Astrocyte (in vitro differentiated cells and primary cell): Measurements from ENCODE around the gene MYO1E. TPM values are rescaled to one million over a fixed set of nuclear protein-coding genes. Genes with fewer than 3 reads are reported as not detected.

Experiments used
- DNase-seq: peaks from one replicate; pipeline ENCODE4 v3.0.0-alpha.2; 2010; ENCODE audit warnings: low read depth
- FAIRE-seq: peaks from 2 replicates; lab custom pipeline; 2011; peaks lifted over from hg19 to GRCh38; lab: Jason Lieb, UNC
- H2AFZ ChIP-seq: 2 replicates; pipeline ENCODE4 v1.6.0; 2012; ENCODE audit warnings: low read depth, low read length, inconsistent platforms
- H3K27ac ChIP-seq: 2 replicates; pipeline ENCODE4 v1.5.1; 2011; ENCODE audit warnings: low read depth, low read length, inconsistent platforms
- H3K27me3 ChIP-seq: 2 replicates; pipeline ENCODE4 v1.6.0; 2011; ENCODE audit warnings: low read length, inconsistent platforms; ENCODE audit not compliant: insufficient read depth
- H3K36me3 ChIP-seq: 2 replicates; pipeline ENCODE4 v1.5.1; 2011; ENCODE audit warnings: low read length, inconsistent platforms; ENCODE audit not compliant: insufficient read depth
- H3K4me1 ChIP-seq: 2 replicates; pipeline ENCODE4 v1.5.1; 2011; ENCODE audit warnings: low read length, inconsistent platforms; ENCODE audit not compliant: insufficient read depth
- H3K4me2 ChIP-seq: 2 replicates; pipeline ENCODE4 v1.6.0; 2012; ENCODE audit warnings: low read length, inconsistent platforms
- H3K4me3 ChIP-seq: 2 replicates; pipeline ENCODE4 v1.5.1; 2011; ENCODE audit warnings: low read depth, mild to moderate bottlenecking, low read length, inconsistent platforms; ENCODE audit not compliant: insufficient read depth
- H3K79me2 ChIP-seq: 2 replicates; pipeline ENCODE4 v1.6.0; 2012; ENCODE audit warnings: mild to moderate bottlenecking, low read length, inconsistent platforms; ENCODE audit not compliant: insufficient read depth
- H3K9ac ChIP-seq: 2 replicates; pipeline ENCODE4 v1.6.0; 2012; ENCODE audit warnings: mild to moderate bottlenecking, low read length, inconsistent platforms
- H3K9me3 ChIP-seq: 2 replicates; pipeline ENCODE4 v1.5.1; 2012; ENCODE audit warnings: low read depth, mild to moderate bottlenecking, low read length, inconsistent platforms; ENCODE audit not compliant: insufficient read depth
- H4K20me1 ChIP-seq: 2 replicates; pipeline ENCODE4 v1.6.0; 2012; ENCODE audit warnings: low read length, inconsistent platforms; ENCODE audit not compliant: insufficient read depth
- H3K27ac Mint-ChIP-seq: one replicate; pipeline ENCODE4 v1.8.0; 2021; ENCODE audit warnings: mild to moderate bottlenecking, mixed read lengths; ENCODE audit not compliant: unreplicated experiment
- H3K27me3 Mint-ChIP-seq: one replicate; pipeline ENCODE4 v1.8.0; 2021; ENCODE audit warnings: low read depth, mixed read lengths; ENCODE audit not compliant: unreplicated experiment
- H3K36me3 Mint-ChIP-seq: one replicate; pipeline ENCODE4 v1.8.0; 2021; ENCODE audit warnings: low read depth, mixed read lengths; ENCODE audit not compliant: unreplicated experiment
- H3K4me1 Mint-ChIP-seq: one replicate; pipeline ENCODE4 v1.8.0; 2021; ENCODE audit warnings: low read depth, mixed read lengths; ENCODE audit not compliant: unreplicated experiment
- H3K4me3 Mint-ChIP-seq: one replicate; pipeline ENCODE4 v1.8.0; 2021; ENCODE audit warnings: mild to moderate bottlenecking, moderate library complexity, mixed read lengths; ENCODE audit not compliant: unreplicated experiment
- H3K9me3 Mint-ChIP-seq: one replicate; pipeline ENCODE4 v1.8.0; 2021; ENCODE audit warnings: mild to moderate bottlenecking, mixed read lengths; ENCODE audit not compliant: unreplicated experiment
- EZH2 ChIP-seq: IDR thresholded peaks from 2 replicates; pipeline ENCODE4 v1.6.1; 2012; ENCODE audit warnings: mild to moderate bottlenecking, low read length, inconsistent platforms; ENCODE audit not compliant: insufficient read depth
- total RNA-seq: library from RNA; stranded (reverse); gene quantifications from 2 replicates; pipeline ENCODE4 v1.2.1, GENCODE V29; 2021
- TF ChIP-seq, protein P1 (sequence below): IDR thresholded peaks from 2 replicates; pipeline ENCODE4 v1.5.1; 2011; ENCODE audit warnings: low read depth, mild to moderate bottlenecking, inconsistent platforms, low read length, moderate library complexity; ENCODE audit not compliant: insufficient read depth

The MYO1E gene
- total RNA-seq, 1 donor from 2014 or later, result 227 TPM

DNA sequence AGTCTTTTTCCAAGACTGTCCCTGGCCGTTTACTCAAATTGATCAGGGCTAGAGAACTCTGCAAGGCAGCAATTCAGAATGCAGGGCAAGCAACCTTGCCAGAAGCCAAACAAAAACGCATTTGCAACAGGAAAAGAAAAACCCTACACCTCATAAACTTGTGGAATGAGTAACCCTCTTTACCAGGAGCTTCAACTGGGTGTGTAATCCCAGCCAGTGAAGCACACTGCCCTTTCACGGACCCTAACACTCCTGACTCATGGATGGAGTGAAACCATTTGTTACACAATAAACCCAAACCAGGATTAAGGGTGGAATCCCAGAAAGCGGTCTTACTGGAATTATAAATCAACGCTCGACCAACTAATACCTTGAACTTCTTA is 180.8 kb downstream of the MYO1E start:
- FAIRE-seq (no peak), DNase-seq (peak; percentile 97)
- peaks cover 43% of the 10 kb centered on the region for H3K36me3 ChIP-seq
- H3K79me2 ChIP-seq, result no peaks in the 10 kb centered on the region
- Mint-ChIP-seq H3K36me3 (peaks cover 54% of the 10 kb centered on the region), H3K27me3 (no peaks in the 10 kb centered on the region), H3K9me3 (no peaks in the 10 kb centered on the region), H3K4me3 (no peak overlapping the region), H3K27ac (peak overlapping the region; percentile 87), H3K4me1 (peaks cover 17% of the 10 kb centered on the region)
- peak overlapping the region; percentile 48 for H3K4me3 ChIP-seq
- no peaks in the 10 kb centered on the region for H3K27me3 ChIP-seq
- H3K9me3 ChIP-seq, result no peaks in the 10 kb centered on the region
- peak overlapping the region; percentile 91 for H3K27ac ChIP-seq
- TF ChIP-seq EZH2, result no peak
- TF ChIP-seq, protein P1, sequence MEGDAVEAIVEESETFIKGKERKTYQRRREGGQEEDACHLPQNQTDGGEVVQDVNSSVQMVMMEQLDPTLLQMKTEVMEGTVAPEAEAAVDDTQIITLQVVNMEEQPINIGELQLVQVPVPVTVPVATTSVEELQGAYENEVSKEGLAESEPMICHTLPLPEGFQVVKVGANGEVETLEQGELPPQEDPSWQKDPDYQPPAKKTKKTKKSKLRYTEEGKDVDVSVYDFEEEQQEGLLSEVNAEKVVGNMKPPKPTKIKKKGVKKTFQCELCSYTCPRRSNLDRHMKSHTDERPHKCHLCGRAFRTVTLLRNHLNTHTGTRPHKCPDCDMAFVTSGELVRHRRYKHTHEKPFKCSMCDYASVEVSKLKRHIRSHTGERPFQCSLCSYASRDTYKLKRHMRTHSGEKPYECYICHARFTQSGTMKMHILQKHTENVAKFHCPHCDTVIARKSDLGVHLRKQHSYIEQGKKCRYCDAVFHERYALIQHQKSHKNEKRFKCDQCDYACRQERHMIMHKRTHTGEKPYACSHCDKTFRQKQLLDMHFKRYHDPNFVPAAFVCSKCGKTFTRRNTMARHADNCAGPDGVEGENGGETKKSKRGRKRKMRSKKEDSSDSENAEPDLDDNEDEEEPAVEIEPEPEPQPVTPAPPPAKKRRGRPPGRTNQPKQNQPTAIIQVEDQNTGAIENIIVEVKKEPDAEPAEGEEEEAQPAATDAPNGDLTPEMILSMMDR, result no peak
- peaks cover 23% of the 10 kb centered on the region for H3K4me1 ChIP-seq
- peak overlapping the region; percentile 86 for H3K4me2 ChIP-seq
- no peak overlapping the region for H2AFZ ChIP-seq
- peak overlapping the region; percentile 79 for H3K9ac ChIP-seq
- H4K20me1 ChIP-seq, result peaks cover 3% of the 10 kb centered on the region

DNA sequence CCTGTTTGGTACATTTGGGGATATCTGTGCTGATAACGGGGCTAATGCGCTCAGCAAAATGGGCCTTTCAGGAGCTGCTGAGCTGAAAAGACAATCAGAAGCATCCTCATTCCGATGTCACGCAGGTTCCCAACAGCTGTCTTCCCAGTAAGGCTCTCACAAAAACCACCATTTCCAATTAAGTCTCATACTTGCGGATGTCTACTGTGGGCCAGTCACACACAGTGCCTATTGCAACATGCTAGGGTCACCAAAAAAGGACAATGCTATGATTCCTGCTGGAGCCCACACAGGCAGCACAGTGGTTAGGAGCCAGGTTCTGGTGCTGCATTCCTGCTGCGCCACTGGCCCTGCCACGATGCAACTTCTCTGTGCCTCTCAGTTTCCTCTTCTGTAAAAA is 182.4 kb downstream of the MYO1E start:
- Mint-ChIP-seq H3K4me1 (peaks cover 17% of the 10 kb centered on the region), H3K27me3 (no peaks in the 10 kb centered on the region), H3K36me3 (peaks cover 51% of the 10 kb centered on the region), H3K27ac (peak overlapping the region; percentile 73), H3K9me3 (no peaks in the 10 kb centered on the region), H3K4me3 (no peak overlapping the region)
- peaks cover 23% of the 10 kb centered on the region for H3K4me1 ChIP-seq
- TF ChIP-seq EZH2, result no peak
- TF ChIP-seq, protein P1, result no peak
- H3K27ac ChIP-seq, result no peak overlapping the region
- H3K4me3 ChIP-seq, result no peak overlapping the region
- peaks cover 34% of the 10 kb centered on the region for H3K36me3 ChIP-seq
- no peak overlapping the region for H2AFZ ChIP-seq
- FAIRE-seq, result no peak
- no peaks in the 10 kb centered on the region for H3K79me2 ChIP-seq
- H3K9me3 ChIP-seq, result no peaks in the 10 kb centered on the region
- H3K4me2 ChIP-seq, result no peak overlapping the region
- peak; percentile 33 for DNase-seq
- peaks cover 3% of the 10 kb centered on the region for H4K20me1 ChIP-seq
- H3K9ac ChIP-seq, result no peak overlapping the region
- H3K27me3 ChIP-seq, result no peaks in the 10 kb centered on the region

DNA sequence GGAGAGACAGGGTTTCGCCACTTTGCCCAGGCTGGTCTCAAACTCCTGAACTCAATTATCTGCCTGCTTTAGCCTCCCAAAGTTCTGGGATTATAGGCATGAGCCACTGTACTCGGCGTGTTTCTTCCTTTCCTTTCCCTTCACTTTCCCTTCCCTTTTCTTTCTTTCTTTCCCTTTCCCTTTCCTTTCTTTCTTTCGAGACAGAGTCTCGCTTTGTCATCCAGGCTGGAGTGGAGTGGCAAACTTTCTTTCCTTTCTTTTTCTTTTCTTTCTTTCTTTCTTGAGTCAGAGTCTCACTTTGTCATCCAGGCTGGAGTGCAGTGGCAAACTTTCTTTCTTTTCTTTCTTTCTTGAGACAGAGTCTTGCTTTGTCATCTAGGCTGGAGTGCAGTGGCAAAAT is 183.4 kb downstream of the MYO1E start:
- no peaks in the 10 kb centered on the region for H3K9me3 ChIP-seq
- H3K36me3 ChIP-seq, result peaks cover 27% of the 10 kb centered on the region
- TF ChIP-seq, protein P1, result no peak
- no peak for TF ChIP-seq EZH2
- H3K4me3 ChIP-seq, result no peak overlapping the region
- no peaks in the 10 kb centered on the region for H3K27me3 ChIP-seq
- no peaks in the 10 kb centered on the region for H3K27me3 Mint-ChIP-seq
- H3K79me2 ChIP-seq, result no peaks in the 10 kb centered on the region
- H3K27ac ChIP-seq, result no peak overlapping the region
- no peak overlapping the region for H2AFZ ChIP-seq
- H4K20me1 ChIP-seq, result peaks cover 3% of the 10 kb centered on the region
- DNase-seq (no peak), FAIRE-seq (no peak)
- peaks cover 51% of the 10 kb centered on the region for H3K36me3 Mint-ChIP-seq
- peaks cover 23% of the 10 kb centered on the region for H3K4me1 ChIP-seq
- H3K27ac Mint-ChIP-seq, result peak overlapping the region; percentile 64
- H3K4me3 Mint-ChIP-seq, result no peak overlapping the region
- H3K4me1 Mint-ChIP-seq, result peaks cover 17% of the 10 kb centered on the region
- no peak overlapping the region for H3K9ac ChIP-seq
- no peaks in the 10 kb centered on the region for H3K9me3 Mint-ChIP-seq
- H3K4me2 ChIP-seq, result no peak overlapping the region
